Measurements from ENCODE around the gene FLT4.

The FLT4 gene

GRCh38 chr5:180658774-180659564 is 9.6 kb upstream of the FLT4 start:
- TF ChIP-seq REST (IDR thresholded peaks at IDR 0.05; ENCODE audit: low read depth) (no peak), FOXM1 (IDR thresholded peaks at IDR 0.05; ENCODE audit: borderline replicate concordance, low read depth) (no peak), RAD21 (IDR thresholded peaks at IDR 0.05; ENCODE audit: low read depth) (no peak), CEBPB (IDR thresholded peaks at IDR 0.05) (no peak), EP300 (IDR thresholded peaks at IDR 0.05; ENCODE audit: borderline replicate concordance) (no peak), TCF12 (IDR thresholded peaks at IDR 0.05; ENCODE audit: low read depth) (no peak), TAF1 (IDR thresholded peaks at IDR 0.05; ENCODE audit: low read depth) (no peak), EGR1 (IDR thresholded peaks at IDR 0.05) (no peak), USF1 (IDR thresholded peaks at IDR 0.05) (no peak), CREB1 (IDR thresholded peaks at IDR 0.05; ENCODE audit: low read depth) (no peak), NFIC (IDR thresholded peaks at IDR 0.05) (no peak), ZBTB7A (IDR thresholded peaks at IDR 0.05; ENCODE audit: low read depth) (no peak), YY1 (IDR thresholded peaks at IDR 0.05; ENCODE audit: low read depth) (no peak), MAX (IDR thresholded peaks at IDR 0.05) (no peak), TEAD4 (IDR thresholded peaks at IDR 0.05) (no peak)

GRCh38 chr5:180652771-180653170 is 3.4 kb upstream of the FLT4 start:
- TF ChIP-seq YY1 (IDR thresholded peaks at IDR 0.05; ENCODE audit: low read depth) = no peak
- TF ChIP-seq FOXM1 (IDR thresholded peaks at IDR 0.05; ENCODE audit: borderline replicate concordance, low read depth) = no peak
- TF ChIP-seq TEAD4 (IDR thresholded peaks at IDR 0.05) = no peak
- no peak for TF ChIP-seq ZBTB7A (IDR thresholded peaks at IDR 0.05; ENCODE audit: low read depth)
- no peak for TF ChIP-seq TAF1 (IDR thresholded peaks at IDR 0.05; ENCODE audit: low read depth)

- TF ChIP-seq USF1 (IDR thresholded peaks at IDR 0.05) (no peak), CREB1 (IDR thresholded peaks at IDR 0.05; ENCODE audit: low read depth) (no peak), TCF12 (IDR thresholded peaks at IDR 0.05; ENCODE audit: low read depth) (no peak), RAD21 (IDR thresholded peaks at IDR 0.05; ENCODE audit: low read depth) (no peak)
Measured at GRCh38 chr5:180652346-180652745, 2.9 kb upstream of the FLT4 start.

GRCh38 chr5:180648658-180649296 is 623 bp downstream of the FLT4 start:
- no peak for TF ChIP-seq YY1 (IDR thresholded peaks at IDR 0.05; ENCODE audit: low read depth)
- no peak for TF ChIP-seq EP300 (IDR thresholded peaks at IDR 0.05; ENCODE audit: borderline replicate concordance)
- TF ChIP-seq TEAD4 (IDR thresholded peaks at IDR 0.05) = no peak
- no peak for TF ChIP-seq EGR1 (IDR thresholded peaks at IDR 0.05)
- no peak for TF ChIP-seq REST (IDR thresholded peaks at IDR 0.05; ENCODE audit: low read depth)
- TF ChIP-seq USF1 (IDR thresholded peaks at IDR 0.05) = no peak
- TF ChIP-seq RAD21 (IDR thresholded peaks at IDR 0.05; ENCODE audit: low read depth) = no peak
- no peak for TF ChIP-seq TAF1 (IDR thresholded peaks at IDR 0.05; ENCODE audit: low read depth)
- no peak for TF ChIP-seq CEBPB (IDR thresholded peaks at IDR 0.05)
- TF ChIP-seq CREB1 (IDR thresholded peaks at IDR 0.05; ENCODE audit: low read depth) = no peak
- no peak for TF ChIP-seq MAX (IDR thresholded peaks at IDR 0.05)
- TF ChIP-seq FOXM1 (IDR thresholded peaks at IDR 0.05; ENCODE audit: borderline replicate concordance, low read depth) = no peak
- TF ChIP-seq TCF12 (IDR thresholded peaks at IDR 0.05; ENCODE audit: low read depth) = no peak

- TF ChIP-seq NFIC (IDR thresholded peaks at IDR 0.05) (no peak), CREB1 (IDR thresholded peaks at IDR 0.05; ENCODE audit: low read depth) (no peak), TEAD4 (IDR thresholded peaks at IDR 0.05) (no peak), REST (IDR thresholded peaks at IDR 0.05; ENCODE audit: low read depth) (no peak), TCF12 (IDR thresholded peaks at IDR 0.05; ENCODE audit: low read depth) (no peak), CEBPB (IDR thresholded peaks at IDR 0.05) (no peak), TAF1 (IDR thresholded peaks at IDR 0.05; ENCODE audit: low read depth) (no peak)
Measured at GRCh38 chr5:180647941-180648500, 1.4 kb downstream of the FLT4 start.

Measured in Ishikawa (cell line).